ENCODE measurements around the gene ENPP5.
"Not testable (repeated sequence)": the region's sequence is repeated elsewhere in the genome, so short reads cannot be mapped to it uniquely, and the experiment has no call there.

ENPP5 gene

GRCh38 chr6:46175446-46175845 is 4.7 kb upstream of the ENPP5 start:
- no peak for DNase-seq

GRCh38 chr6:46174904-46175303 is 4.1 kb upstream of the ENPP5 start:
- DNase-seq = no peak

GRCh38 chr6:46172176-46172575 is 1.4 kb upstream of the ENPP5 start:
- DNase-seq = no peak

GRCh38 chr6:46160102-46160501 is 10.7 kb downstream of the ENPP5 start:
- DNase-seq = no peak

- no peak for DNase-seq
Observed at GRCh38 chr6:46159229-46159628, 11.6 kb downstream of the ENPP5 start.

- DNase-seq = no peak
Observed at GRCh38 chr6:46156701-46157100, 14.1 kb downstream of the ENPP5 start.

GRCh38 chr6:46149066-46149465 is 21.7 kb downstream of the ENPP5 start:
- DNase-seq = not testable (repeated sequence)

GRCh38 chr6:46144270-46144669 is 26.5 kb downstream of the ENPP5 start:
- DNase-seq = no peak

GRCh38 chr6:46138281-46138680 is 32.5 kb downstream of the ENPP5 start:
- no peak for DNase-seq

- DNase-seq = no peak
Observed at GRCh38 chr6:46137387-46137786, 33.4 kb downstream of the ENPP5 start.

GRCh38 chr6:46136831-46137230 is 33.9 kb downstream of the ENPP5 start:
- DNase-seq = no peak

- no peak for DNase-seq
Observed at GRCh38 chr6:46135176-46135575, 35.6 kb downstream of the ENPP5 start.

GRCh38 chr6:46134216-46134615 is 36.6 kb downstream of the ENPP5 start:
- no peak for DNase-seq

GRCh38 chr6:46131291-46131690 is 39.5 kb downstream of the ENPP5 start:
- DNase-seq = not testable (repeated sequence)

GRCh38 chr6:46130666-46131065 is 40.1 kb downstream of the ENPP5 start:
- peak; percentile 4 for DNase-seq

- DNase-seq = peak; percentile 97
Observed at GRCh38 chr6:46129629-46130511, 40.9 kb downstream of the ENPP5 start, which contains the start of gene ENPP4. TSS of gene ENPP4 (plus strand) at chr6:46129989. CDS start at chr6:46139584, 9,595 bp downstream.

- no peak for DNase-seq
Observed at GRCh38 chr6:46129291-46129628, 41.5 kb downstream of the ENPP5 start.

GRCh38 chr6:46128476-46128875 is 42.3 kb downstream of the ENPP5 start:
- DNase-seq = no peak

- DNase-seq = not testable (repeated sequence)
Observed at GRCh38 chr6:46119679-46120078, 51.1 kb downstream of the ENPP5 start.

- DNase-seq = no peak
Observed at GRCh38 chr6:46118836-46119235, 51.9 kb downstream of the ENPP5 start.

GRCh38 chr6:46118157-46118556 is 52.6 kb downstream of the ENPP5 start:
- DNase-seq = no peak

GRCh38 chr6:46116289-46116688 is 54.5 kb downstream of the ENPP5 start:
- no peak for DNase-seq

GRCh38 chr6:46115634-46116033 is 55.1 kb downstream of the ENPP5 start:
- DNase-seq = no peak

GRCh38 chr6:46113370-46113769 is 57.4 kb downstream of the ENPP5 start:
- DNase-seq = no peak

Measured in right kidney (tissue), 1 donor.